HepG2 (cell line): ENCODE data around the gene ONECUT1. TPM values are rescaled to one million over a fixed set of nuclear protein-coding genes. Genes with fewer than 3 reads are reported as not detected.

ENCODE experiments used
- JUNB ChIP-seq: sonication (generic); formaldehyde crosslinking; IDR thresholded peaks from 2 replicates; pipeline ENCODE4 v1.8.0; 2022; ENCODE audit warnings: missing genetic modification reagents, mild to moderate bottlenecking, borderline replicate concordance
- MBNL3 ChIP-seq: fragments of 250-450 bp; sonication (Bioruptor Pico); conservative IDR thresholded peaks from 2 replicates; pipeline ENCODE4 v1.8.0; 2022; ENCODE audit warnings: mild to moderate bottlenecking, inconsistent platforms
- MIXL1 ChIP-seq: IDR thresholded peaks from 2 replicates; pipeline ENCODE4 v1.6.1; 2016
- SALL2 ChIP-seq: sonication (generic); formaldehyde crosslinking; IDR thresholded peaks from 2 replicates; pipeline ENCODE4 v1.8.1; 2023; ENCODE audit warnings: mild to moderate bottlenecking, missing genetic modification reagents, inconsistent platforms
- SCMH1 ChIP-seq: sonication (generic); formaldehyde crosslinking; IDR thresholded peaks from 2 replicates; pipeline ENCODE4 v1.9.0; 2021; ENCODE audit warnings: missing genetic modification reagents, mild to moderate bottlenecking, borderline replicate concordance
- SNAPC2 ChIP-seq: sonication (generic); formaldehyde crosslinking; IDR thresholded peaks from 2 replicates; pipeline ENCODE4 v1.8.1; 2022; ENCODE audit warnings: mild to moderate bottlenecking, missing genetic modification reagents
- SP2 ChIP-seq: sonication (generic); formaldehyde crosslinking; IDR thresholded peaks from 2 replicates; pipeline ENCODE4 v1.5.1; 2020; ENCODE audit warnings: mild to moderate bottlenecking, missing genetic modification reagents
- TBX3 ChIP-seq: fragments of 450-650 bp; IDR thresholded peaks from 2 replicates; pipeline ENCODE4 v1.6.1; 2017; ENCODE audit warnings: antibody characterized with exemption, mild to moderate bottlenecking, inconsistent platforms, borderline replicate concordance
- ZNF232 ChIP-seq: sonication (generic); formaldehyde crosslinking; IDR thresholded peaks from 2 replicates; pipeline ENCODE4 v1.4.0; 2020; ENCODE audit warnings: missing genetic modification reagents, borderline replicate concordance
- ZNF260 ChIP-seq: sonication (generic); formaldehyde crosslinking; IDR thresholded peaks from 2 replicates; pipeline ENCODE4 v1.4.0; 2020; ENCODE audit warnings: missing genetic modification reagents, low read depth, mild to moderate bottlenecking, borderline replicate concordance
- polyA plus RNA-seq, 8 experiments: library from polyadenylated mRNA; depleted of rRNA in 3 of 8; stranded (reverse) in 7 of 8; unstranded in 1 of 8; fragments of >200 nt; fragmentation: Illumina TruSeq in 4 of 8; extraction: Trizol in 4 of 8; gene quantifications; 2 replicates each; pipeline versions ENCODE4 v1.2.1 to v1.2.3, GENCODE V29; 2011 to 2016; ENCODE audit warnings: low read depth in 4 of 8, missing spikeins in 1 of 8, mixed read lengths in 1 of 8; ENCODE audit not compliant: insufficient read depth in 1 of 8
- total RNA-seq, 5 experiments: library from RNA; depleted of rRNA; stranded (reverse); fragments of >200 nt; fragmentation: Illumina TruSeq; extraction: Trizol; gene quantifications; 2 replicates each; pipeline ENCODE4 v1.2.3, GENCODE V29; 2016; ENCODE audit warnings: low read depth in 1 of 5
- TF ChIP-seq, protein P1 (sequence below): sonication (generic); formaldehyde crosslinking; IDR thresholded peaks from 2 replicates; pipeline ENCODE4 v1.4.0; 2020; ENCODE audit warnings: mild to moderate bottlenecking, missing genetic modification reagents
- TF ChIP-seq, protein P2 (sequence below): sonication (generic); formaldehyde crosslinking; conservative IDR thresholded peaks from 2 replicates; pipeline ENCODE4 v1.5.0; 2020; ENCODE audit warnings: missing genetic modification reagents
- TF ChIP-seq, protein P3 (sequence below): sonication (generic); formaldehyde crosslinking; IDR thresholded peaks from 2 replicates; pipeline ENCODE4 v1.4.0; 2020; ENCODE audit warnings: missing genetic modification reagents
- TF ChIP-seq, protein P4 (sequence below): sonication (generic); formaldehyde crosslinking; IDR thresholded peaks from 2 replicates; pipeline ENCODE4 v1.4.0; 2020; ENCODE audit warnings: mild to moderate bottlenecking, missing genetic modification reagents
- TF ChIP-seq, protein P5 (sequence below): sonication (generic); formaldehyde crosslinking; IDR thresholded peaks from 2 replicates; pipeline ENCODE4 v1.4.0; 2020; ENCODE audit warnings: missing genetic modification reagents, borderline replicate concordance

The ONECUT1 gene
- total and polyA plus RNA-seq, 2 of the 13 experiments (the other 11 are each of a cell fraction or from before 2014, with no cell fraction given), result 3.5 to 9.1 TPM

DNA sequence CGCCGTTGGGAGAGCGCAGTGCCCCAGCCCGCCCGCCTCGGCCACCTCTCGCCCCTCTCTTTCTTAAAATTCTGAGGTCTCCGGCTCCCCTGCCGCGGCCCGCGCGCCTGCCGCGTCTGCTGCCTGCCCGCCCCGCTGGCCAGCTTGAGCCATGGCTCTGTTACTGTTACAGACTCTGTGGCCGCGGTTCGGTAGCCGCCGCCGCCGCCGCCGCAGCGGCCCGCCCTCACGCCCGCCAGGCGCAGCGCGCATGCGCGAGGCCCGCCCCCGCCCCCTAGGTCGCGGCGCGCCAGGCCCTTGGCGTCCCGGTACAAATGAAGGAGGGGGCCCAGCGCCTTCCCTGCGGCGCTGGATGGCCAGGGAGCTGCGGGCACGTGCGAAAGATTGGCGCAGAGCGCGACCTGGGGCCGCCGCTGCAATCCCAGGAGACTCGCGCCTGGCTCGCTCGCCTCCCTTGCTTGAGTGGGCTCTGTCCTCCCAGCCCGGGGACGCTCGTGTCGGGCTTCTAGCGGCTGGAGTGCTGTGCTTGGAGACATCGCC, at the start of gene ONECUT1 (continued):
- TF ChIP-seq SCMH1 (CRISPR knock-in tag) (no peak), ZNF260 (CRISPR knock-in tag) (no peak), TBX3 (no peak), SP2 (CRISPR knock-in tag) (no peak), JUNB (CRISPR knock-in tag) (no peak), SALL2 (CRISPR knock-in tag) (no peak), MBNL3 (CRISPR knock-in tag) (no peak), ZNF232 (CRISPR knock-in tag) (0 out of 2 replicates have a peak, but pooled peaks have one; percentile 78), MIXL1 (CRISPR knock-in tag) (no peak; the same call in 1 of the 2 replicates), SNAPC2 (CRISPR knock-in tag) (no peak)
- TF ChIP-seq, protein P1, sequence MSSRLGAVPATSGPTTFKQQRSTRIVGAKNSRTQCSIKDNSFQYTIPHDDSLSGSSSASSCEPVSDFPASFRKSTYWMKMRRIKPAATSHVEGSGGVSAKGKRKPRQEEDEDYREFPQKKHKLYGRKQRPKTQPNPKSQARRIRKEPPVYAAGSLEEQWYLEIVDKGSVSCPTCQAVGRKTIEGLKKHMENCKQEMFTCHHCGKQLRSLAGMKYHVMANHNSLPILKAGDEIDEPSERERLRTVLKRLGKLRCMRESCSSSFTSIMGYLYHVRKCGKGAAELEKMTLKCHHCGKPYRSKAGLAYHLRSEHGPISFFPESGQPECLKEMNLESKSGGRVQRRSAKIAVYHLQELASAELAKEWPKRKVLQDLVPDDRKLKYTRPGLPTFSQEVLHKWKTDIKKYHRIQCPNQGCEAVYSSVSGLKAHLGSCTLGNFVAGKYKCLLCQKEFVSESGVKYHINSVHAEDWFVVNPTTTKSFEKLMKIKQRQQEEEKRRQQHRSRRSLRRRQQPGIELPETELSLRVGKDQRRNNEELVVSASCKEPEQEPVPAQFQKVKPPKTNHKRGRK (CRISPR knock-in tag), result no peak
- TF ChIP-seq, protein P2, sequence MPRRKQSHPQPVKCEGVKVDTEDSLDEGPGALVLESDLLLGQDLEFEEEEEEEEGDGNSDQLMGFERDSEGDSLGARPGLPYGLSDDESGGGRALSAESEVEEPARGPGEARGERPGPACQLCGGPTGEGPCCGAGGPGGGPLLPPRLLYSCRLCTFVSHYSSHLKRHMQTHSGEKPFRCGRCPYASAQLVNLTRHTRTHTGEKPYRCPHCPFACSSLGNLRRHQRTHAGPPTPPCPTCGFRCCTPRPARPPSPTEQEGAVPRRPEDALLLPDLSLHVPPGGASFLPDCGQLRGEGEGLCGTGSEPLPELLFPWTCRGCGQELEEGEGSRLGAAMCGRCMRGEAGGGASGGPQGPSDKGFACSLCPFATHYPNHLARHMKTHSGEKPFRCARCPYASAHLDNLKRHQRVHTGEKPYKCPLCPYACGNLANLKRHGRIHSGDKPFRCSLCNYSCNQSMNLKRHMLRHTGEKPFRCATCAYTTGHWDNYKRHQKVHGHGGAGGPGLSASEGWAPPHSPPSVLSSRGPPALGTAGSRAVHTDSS, result no peak
- TF ChIP-seq, protein P3, sequence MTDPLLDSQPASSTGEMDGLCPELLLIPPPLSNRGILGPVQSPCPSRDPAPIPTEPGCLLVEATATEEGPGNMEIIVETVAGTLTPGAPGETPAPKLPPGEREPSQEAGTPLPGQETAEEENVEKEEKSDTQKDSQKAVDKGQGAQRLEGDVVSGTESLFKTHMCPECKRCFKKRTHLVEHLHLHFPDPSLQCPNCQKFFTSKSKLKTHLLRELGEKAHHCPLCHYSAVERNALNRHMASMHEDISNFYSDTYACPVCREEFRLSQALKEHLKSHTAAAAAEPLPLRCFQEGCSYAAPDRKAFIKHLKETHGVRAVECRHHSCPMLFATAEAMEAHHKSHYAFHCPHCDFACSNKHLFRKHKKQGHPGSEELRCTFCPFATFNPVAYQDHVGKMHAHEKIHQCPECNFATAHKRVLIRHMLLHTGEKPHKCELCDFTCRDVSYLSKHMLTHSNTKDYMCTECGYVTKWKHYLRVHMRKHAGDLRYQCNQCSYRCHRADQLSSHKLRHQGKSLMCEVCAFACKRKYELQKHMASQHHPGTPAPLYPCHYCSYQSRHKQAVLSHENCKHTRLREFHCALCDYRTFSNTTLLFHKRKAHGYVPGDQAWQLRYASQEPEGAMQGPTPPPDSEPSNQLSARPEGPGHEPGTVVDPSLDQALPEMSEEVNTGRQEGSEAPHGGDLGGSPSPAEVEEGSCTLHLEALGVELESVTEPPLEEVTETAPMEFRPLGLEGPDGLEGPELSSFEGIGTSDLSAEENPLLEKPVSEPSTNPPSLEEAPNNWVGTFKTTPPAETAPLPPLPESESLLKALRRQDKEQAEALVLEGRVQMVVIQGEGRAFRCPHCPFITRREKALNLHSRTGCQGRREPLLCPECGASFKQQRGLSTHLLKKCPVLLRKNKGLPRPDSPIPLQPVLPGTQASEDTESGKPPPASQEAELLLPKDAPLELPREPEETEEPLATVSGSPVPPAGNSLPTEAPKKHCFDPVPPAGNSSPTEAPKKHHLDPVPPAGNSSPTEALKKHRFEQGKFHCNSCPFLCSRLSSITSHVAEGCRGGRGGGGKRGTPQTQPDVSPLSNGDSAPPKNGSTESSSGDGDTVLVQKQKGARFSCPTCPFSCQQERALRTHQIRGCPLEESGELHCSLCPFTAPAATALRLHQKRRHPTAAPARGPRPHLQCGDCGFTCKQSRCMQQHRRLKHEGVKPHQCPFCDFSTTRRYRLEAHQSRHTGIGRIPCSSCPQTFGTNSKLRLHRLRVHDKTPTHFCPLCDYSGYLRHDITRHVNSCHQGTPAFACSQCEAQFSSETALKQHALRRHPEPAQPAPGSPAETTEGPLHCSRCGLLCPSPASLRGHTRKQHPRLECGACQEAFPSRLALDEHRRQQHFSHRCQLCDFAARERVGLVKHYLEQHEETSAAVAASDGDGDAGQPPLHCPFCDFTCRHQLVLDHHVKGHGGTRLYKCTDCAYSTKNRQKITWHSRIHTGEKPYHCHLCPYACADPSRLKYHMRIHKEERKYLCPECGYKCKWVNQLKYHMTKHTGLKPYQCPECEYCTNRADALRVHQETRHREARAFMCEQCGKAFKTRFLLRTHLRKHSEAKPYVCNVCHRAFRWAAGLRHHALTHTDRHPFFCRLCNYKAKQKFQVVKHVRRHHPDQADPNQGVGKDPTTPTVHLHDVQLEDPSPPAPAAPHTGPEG (CRISPR knock-in tag), result peak; percentile 53; the same call in 1 of the 2 replicates
- TF ChIP-seq, protein P4, sequence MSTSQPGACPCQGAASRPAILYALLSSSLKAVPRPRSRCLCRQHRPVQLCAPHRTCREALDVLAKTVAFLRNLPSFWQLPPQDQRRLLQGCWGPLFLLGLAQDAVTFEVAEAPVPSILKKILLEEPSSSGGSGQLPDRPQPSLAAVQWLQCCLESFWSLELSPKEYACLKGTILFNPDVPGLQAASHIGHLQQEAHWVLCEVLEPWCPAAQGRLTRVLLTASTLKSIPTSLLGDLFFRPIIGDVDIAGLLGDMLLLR, result peak; percentile 49; the same call in 1 of the 2 replicates
- TF ChIP-seq, protein P5, sequence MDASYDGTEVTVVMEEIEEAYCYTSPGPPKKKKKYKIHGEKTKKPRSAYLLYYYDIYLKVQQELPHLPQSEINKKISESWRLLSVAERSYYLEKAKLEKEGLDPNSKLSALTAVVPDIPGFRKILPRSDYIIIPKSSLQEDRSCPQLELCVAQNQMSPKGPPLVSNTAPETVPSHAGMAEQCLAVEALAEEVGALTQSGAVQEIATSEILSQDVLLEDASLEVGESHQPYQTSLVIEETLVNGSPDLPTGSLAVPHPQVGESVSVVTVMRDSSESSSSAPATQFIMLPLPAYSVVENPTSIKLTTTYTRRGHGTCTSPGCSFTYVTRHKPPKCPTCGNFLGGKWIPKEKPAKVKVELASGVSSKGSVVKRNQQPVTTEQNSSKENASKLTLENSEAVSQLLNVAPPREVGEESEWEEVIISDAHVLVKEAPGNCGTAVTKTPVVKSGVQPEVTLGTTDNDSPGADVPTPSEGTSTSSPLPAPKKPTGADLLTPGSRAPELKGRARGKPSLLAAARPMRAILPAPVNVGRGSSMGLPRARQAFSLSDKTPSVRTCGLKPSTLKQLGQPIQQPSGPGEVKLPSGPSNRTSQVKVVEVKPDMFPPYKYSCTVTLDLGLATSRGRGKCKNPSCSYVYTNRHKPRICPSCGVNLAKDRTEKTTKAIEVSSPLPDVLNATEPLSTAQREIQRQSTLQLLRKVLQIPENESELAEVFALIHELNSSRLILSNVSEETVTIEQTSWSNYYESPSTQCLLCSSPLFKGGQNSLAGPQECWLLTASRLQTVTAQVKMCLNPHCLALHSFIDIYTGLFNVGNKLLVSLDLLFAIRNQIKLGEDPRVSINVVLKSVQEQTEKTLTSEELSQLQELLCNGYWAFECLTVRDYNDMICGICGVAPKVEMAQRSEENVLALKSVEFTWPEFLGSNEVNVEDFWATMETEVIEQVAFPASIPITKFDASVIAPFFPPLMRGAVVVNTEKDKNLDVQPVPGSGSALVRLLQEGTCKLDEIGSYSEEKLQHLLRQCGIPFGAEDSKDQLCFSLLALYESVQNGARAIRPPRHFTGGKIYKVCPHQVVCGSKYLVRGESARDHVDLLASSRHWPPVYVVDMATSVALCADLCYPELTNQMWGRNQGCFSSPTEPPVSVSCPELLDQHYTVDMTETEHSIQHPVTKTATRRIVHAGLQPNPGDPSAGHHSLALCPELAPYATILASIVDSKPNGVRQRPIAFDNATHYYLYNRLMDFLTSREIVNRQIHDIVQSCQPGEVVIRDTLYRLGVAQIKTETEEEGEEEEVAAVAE (CRISPR knock-in tag), result no peak
